ENCODE measurements around the gene C17orf50.
A peak's percentile ranks its signal among the peaks of the same experiment; 100 is the strongest.

C17orf50 gene

DNA sequence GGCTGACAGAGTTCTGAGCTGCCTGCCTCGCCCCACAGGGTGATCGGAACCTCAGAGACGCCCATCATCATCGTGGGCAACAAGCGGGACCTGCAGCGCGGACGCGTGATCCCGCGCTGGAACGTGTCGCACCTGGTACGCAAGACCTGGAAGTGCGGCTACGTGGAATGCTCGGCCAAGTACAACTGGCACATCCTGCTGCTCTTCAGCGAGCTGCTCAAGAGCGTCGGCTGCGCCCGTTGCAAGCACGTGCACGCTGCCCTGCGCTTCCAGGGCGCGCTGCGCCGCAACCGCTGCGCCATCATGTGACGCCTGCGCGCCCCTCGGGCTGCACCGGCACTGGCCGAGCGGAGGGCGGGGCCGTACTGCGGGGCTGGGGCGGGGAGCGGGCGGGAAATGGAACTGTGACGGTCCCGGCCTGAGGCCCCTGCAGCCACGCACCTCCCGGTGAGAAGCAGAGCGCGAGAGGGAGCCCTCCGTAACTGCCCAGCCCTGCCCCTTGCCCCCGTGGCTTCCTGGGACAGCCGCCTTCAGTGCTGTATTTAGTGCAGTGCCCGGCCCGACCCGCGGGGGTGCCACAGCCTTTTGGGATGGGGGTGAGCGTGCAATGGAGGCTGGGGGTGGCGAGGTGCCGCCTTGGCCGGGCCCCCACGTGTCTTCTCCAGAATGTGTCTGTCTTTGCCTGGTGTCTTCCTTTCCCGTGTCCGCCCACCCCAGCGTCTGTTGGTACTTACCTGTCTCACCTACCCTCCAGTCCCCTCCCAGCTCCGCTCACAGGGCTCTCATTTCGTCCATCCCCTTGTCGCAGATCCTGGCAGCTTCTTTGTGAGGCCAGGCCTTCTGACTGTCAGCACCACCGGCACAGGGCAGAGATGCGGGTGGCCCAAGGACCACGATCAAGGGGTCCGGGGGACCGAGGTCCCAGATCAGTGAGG, 19.4 kb upstream of the C17orf50 start:
- H3K4me3 ChIP-seq (ENCODE audit: low read length): no peak overlapping the region
- DNase-seq (ENCODE audit: low read depth): no peak
- TF ChIP-seq, protein P1, sequence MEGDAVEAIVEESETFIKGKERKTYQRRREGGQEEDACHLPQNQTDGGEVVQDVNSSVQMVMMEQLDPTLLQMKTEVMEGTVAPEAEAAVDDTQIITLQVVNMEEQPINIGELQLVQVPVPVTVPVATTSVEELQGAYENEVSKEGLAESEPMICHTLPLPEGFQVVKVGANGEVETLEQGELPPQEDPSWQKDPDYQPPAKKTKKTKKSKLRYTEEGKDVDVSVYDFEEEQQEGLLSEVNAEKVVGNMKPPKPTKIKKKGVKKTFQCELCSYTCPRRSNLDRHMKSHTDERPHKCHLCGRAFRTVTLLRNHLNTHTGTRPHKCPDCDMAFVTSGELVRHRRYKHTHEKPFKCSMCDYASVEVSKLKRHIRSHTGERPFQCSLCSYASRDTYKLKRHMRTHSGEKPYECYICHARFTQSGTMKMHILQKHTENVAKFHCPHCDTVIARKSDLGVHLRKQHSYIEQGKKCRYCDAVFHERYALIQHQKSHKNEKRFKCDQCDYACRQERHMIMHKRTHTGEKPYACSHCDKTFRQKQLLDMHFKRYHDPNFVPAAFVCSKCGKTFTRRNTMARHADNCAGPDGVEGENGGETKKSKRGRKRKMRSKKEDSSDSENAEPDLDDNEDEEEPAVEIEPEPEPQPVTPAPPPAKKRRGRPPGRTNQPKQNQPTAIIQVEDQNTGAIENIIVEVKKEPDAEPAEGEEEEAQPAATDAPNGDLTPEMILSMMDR (conservative IDR thresholded peaks at IDR 0.05; ENCODE audit: low read length): no peak

DNA sequence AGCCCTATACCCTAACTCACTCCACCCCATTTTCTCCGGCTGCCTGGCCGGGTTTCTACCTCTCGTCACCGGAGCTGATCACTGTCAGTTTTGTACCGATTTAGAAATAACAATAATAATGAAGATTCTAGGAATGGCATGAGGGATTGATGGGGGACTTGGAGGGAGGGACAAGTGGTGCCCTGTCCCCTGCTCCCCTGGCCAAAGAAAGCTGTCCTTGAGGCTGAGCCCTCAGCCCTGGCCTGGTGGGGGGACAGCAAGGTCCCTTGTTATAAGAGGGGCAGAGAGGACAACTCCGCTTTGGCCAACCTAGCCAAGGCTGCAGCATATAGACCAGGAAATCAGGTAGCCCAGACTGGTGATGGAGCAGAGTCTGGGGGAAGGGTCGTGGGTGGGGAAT, 18.2 kb upstream of the C17orf50 start:
- H3K4me3 ChIP-seq (ENCODE audit: low read length): no peak overlapping the region
- DNase-seq (ENCODE audit: low read depth): no peak
- TF ChIP-seq, protein P1 (conservative IDR thresholded peaks at IDR 0.05; ENCODE audit: low read length): no peak

DNA sequence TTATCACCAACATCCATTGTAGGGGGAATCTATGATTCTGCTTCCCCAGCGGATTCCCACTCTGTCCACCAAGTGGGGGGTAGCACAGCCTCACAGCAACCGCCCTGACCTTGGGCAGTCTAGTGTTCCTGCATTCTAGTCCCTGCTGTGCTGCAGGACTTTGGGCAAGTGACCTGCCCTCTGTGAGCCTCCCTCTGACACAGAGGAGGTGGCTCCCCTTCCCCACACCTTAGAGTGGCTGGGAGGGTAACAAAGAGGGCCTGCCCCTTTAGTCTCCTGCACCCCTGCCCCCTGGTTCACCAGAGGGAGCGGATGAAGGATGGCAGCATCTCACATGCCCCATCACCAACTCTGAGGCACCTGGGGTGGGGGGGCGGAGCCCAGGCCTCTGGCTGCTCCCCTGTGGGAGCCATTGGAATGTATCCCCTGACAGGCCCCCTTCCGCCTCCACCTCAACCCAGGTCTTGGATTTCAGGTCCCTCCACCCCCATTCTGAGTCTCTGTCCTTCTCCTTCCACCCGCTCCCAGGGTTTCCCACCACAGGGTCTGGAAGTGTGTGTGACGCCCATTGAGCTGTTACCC, 17.7 kb upstream of the C17orf50 start:
- H3K4me3 ChIP-seq (ENCODE audit: low read length): no peak overlapping the region
- TF ChIP-seq, protein P1 (conservative IDR thresholded peaks at IDR 0.05; ENCODE audit: low read length): no peak
- no peak for DNase-seq (ENCODE audit: low read depth)

DNA sequence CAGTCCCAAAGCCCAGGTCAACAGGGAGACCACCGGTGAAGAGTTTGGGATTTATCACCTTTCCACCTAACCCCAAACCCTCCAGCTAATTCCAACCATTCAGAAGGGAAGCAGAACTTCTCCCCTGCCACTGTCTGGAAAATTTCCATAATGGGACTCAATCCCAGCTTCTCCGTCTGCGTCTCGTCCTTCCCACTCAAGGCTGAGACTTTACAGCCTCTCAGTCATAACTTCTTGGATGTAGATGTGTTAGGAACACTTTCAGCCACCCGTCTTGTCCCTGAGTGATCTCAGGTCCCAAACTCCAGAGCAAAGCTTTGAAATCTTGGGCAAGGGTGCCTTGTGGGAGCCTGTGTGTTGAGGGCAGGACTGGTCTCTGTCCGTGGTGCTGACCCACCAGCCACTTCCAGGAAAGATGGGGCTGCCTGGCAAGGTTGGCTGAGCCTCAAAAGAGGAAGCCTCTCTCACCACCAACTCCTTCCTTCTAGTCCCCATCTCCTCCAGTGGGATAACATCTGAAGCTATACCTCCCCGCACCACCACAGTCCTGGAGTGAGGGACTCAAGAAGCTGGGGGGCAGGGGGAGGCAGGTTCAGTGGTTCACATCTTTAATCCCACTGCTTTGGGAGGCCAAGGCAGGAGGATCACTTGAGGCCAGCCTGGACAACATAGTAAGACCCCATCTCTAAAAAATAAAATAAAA, 16.9 kb upstream of the C17orf50 start:
- no peak overlapping the region for H3K4me3 ChIP-seq (ENCODE audit: low read length)
- TF ChIP-seq, protein P1 (conservative IDR thresholded peaks at IDR 0.05; ENCODE audit: low read length): no peak
- DNase-seq (ENCODE audit: low read depth): peak; percentile 24

DNA sequence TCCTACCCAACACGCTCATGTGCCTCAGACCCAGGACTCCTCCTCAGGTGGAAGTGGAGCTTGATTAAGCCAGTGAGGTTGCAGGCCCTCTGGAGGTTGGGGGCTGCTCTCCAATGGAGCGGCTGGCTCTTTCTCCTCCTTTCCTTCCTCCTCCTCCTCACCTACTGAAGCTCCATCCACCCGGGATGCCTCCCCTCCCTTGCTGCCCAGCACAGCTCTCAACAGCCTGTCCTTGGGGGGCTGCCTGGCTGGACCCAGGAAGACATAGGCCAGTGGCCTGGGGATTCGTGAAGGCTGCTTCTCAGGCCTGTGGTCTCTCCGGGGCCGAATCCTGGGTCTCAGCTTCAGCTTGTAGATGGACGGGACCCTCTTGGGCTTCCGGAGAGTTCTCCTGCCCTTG, 15.9 kb upstream of the C17orf50 start:
- DNase-seq (ENCODE audit: low read depth): no peak
- TF ChIP-seq, protein P1 (conservative IDR thresholded peaks at IDR 0.05; ENCODE audit: low read length): no peak
- H3K4me3 ChIP-seq (ENCODE audit: low read length): no peak overlapping the region

DNA sequence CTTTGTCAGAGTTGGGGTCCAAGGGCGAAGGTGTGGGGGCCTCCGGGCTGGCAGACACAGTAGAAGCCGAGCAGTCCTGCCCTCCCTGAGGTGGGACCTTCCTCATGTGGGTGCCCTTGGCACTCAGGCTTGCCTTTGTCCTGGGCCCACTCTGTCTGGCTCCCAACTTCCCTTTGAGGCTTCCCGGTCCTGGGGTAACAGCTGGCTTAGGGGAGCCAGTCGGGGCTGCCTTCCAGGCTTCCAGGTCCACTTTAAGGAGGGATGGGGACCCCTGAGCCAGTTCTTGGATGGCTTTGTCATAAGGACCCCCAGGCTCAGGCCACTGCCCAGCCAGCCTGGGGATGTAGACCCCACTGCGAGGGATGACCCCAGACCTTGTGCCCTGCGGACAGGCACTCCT, 15.4 kb upstream of the C17orf50 start:
- H3K4me3 ChIP-seq (ENCODE audit: low read length): no peak overlapping the region
- TF ChIP-seq, protein P1 (conservative IDR thresholded peaks at IDR 0.05; ENCODE audit: low read length): no peak
- no peak for DNase-seq (ENCODE audit: low read depth)

Measured in AG10803 (cell line).